H9 (cell line): ENCODE measurements around the gene GLT1D1. TPM values are rescaled to one million over a fixed set of nuclear protein-coding genes. Genes with fewer than 3 reads are reported as not detected.

ENCODE experiments used
- DNase-seq: peaks from one replicate; pipeline ENCODE4 v3.0.0-alpha.2; 2017
- H2AFZ ChIP-seq: one replicate; pipeline ENCODE4 v1.6.1; 2013; ENCODE audit warnings: mild to moderate bottlenecking, low read length, control low read depth, moderate library complexity
- H2AK5ac ChIP-seq: 2 replicates; pipeline ENCODE4 v1.6.1; 2013; ENCODE audit warnings: low read length, control low read depth, mixed read lengths; ENCODE audit not compliant: insufficient read length
- H2BK120ac ChIP-seq: one replicate; pipeline ENCODE4 v1.6.1; 2013; ENCODE audit warnings: low read depth, mild to moderate bottlenecking, low read length, control low read depth, inconsistent platforms; ENCODE audit not compliant: poor library complexity, severe bottlenecking
- H2BK12ac ChIP-seq: 2 replicates; pipeline ENCODE4 v1.6.1; 2013; ENCODE audit warnings: low read length, control low read depth, mixed read lengths, low read depth; ENCODE audit not compliant: insufficient read length
- H2BK15ac ChIP-seq: 2 replicates; pipeline ENCODE4 v1.6.1; 2013; ENCODE audit warnings: low read depth, low read length, control low read depth
- H2BK20ac ChIP-seq: one replicate; pipeline ENCODE4 v1.6.1; 2013; ENCODE audit warnings: low read depth, mild to moderate bottlenecking, low read length, control low read depth, inconsistent platforms; ENCODE audit not compliant: poor library complexity, severe bottlenecking
- H2BK5ac ChIP-seq: 2 replicates; pipeline ENCODE4 v1.6.1; 2013; ENCODE audit warnings: low read length, control low read depth, mixed read lengths; ENCODE audit not compliant: insufficient read length
- H3K14ac ChIP-seq: 2 replicates; pipeline ENCODE4 v1.6.1; 2013; ENCODE audit warnings: low read length, control low read depth; ENCODE audit not compliant: insufficient read depth
- H3K18ac ChIP-seq: 2 replicates; pipeline ENCODE4 v1.6.1; 2013; ENCODE audit warnings: low read depth, mild to moderate bottlenecking, mixed read lengths, low read length, control low read depth; ENCODE audit not compliant: insufficient read length
- H3K23ac ChIP-seq: 2 replicates; pipeline ENCODE4 v1.6.1; 2013; ENCODE audit warnings: low read length, control low read depth, mixed read lengths, low read depth; ENCODE audit not compliant: insufficient read length
- H3K23me2 ChIP-seq: 2 replicates; pipeline ENCODE4 v1.6.1; 2013; ENCODE audit warnings: low read depth, mild to moderate bottlenecking, mixed read lengths, low read length, control low read depth; ENCODE audit not compliant: insufficient read length, poor library complexity, severe bottlenecking
- H3K27ac ChIP-seq: 2 replicates; pipeline ENCODE4 v1.5.1; 2013; ENCODE audit warnings: low read length, control low read depth, mixed read lengths, low read depth; ENCODE audit not compliant: insufficient read length
- H3K27me3 ChIP-seq: 2 replicates; pipeline ENCODE4 v1.6.1; 2013; ENCODE audit warnings: low read length, control low read depth, inconsistent platforms; ENCODE audit not compliant: insufficient read depth
- H3K4ac ChIP-seq: 2 replicates; pipeline ENCODE4 v1.6.1; 2013; ENCODE audit warnings: low read depth, mild to moderate bottlenecking, control low read depth, inconsistent platforms, low read length, moderate library complexity
- H3K4me1 ChIP-seq: 2 replicates; pipeline ENCODE4 v1.6.1; 2013; ENCODE audit warnings: low read length, control low read depth, inconsistent platforms; ENCODE audit not compliant: insufficient read depth
- H3K4me2 ChIP-seq: 2 replicates; pipeline ENCODE4 v1.6.1; 2013; ENCODE audit warnings: low read length, control low read depth, mixed read lengths; ENCODE audit not compliant: insufficient read length, insufficient read depth
- H3K56ac ChIP-seq: 2 replicates; pipeline ENCODE4 v1.6.1; 2013; ENCODE audit warnings: low read depth, mild to moderate bottlenecking, mixed read lengths, low read length, control low read depth; ENCODE audit not compliant: insufficient read length
- H3K79me1 ChIP-seq: 2 replicates; pipeline ENCODE4 v1.6.1; 2013; ENCODE audit warnings: low read depth, mild to moderate bottlenecking, moderate library complexity, low read length, control low read depth, inconsistent platforms; ENCODE audit not compliant: insufficient read depth, poor library complexity, severe bottlenecking
- H3K79me2 ChIP-seq: 2 replicates; pipeline ENCODE4 v1.6.1; 2013; ENCODE audit warnings: low read length, control low read depth, inconsistent platforms; ENCODE audit not compliant: insufficient read depth
- H3K9ac ChIP-seq: 2 replicates; pipeline ENCODE4 v1.6.1; 2013; ENCODE audit warnings: low read length, control low read depth, mixed read lengths; ENCODE audit not compliant: insufficient read length; ENCODE audit errors: extremely low read depth
- H3K9me3 ChIP-seq: one replicate; pipeline ENCODE4 v1.6.1; 2013; ENCODE audit warnings: low read depth, low read length, inconsistent platforms; ENCODE audit not compliant: control insufficient read depth
- H3T11ph ChIP-seq: one replicate; pipeline ENCODE4 v1.6.1; 2013; ENCODE audit warnings: mild to moderate bottlenecking, low read length, control low read depth, inconsistent platforms
- H4K20me1 ChIP-seq: one replicate; pipeline ENCODE4 v1.6.1; 2013; ENCODE audit not compliant: control insufficient read depth, insufficient read length, insufficient read depth
- H4K5ac ChIP-seq: 2 replicates; pipeline ENCODE4 v1.6.1; 2013; ENCODE audit warnings: low read depth, mild to moderate bottlenecking, mixed read lengths, low read length, control low read depth; ENCODE audit not compliant: insufficient read length
- H4K8ac ChIP-seq: replicated peaks from 2 replicates; pipeline ENCODE4 v1.6.1; 2013; ENCODE audit warnings: low read length, control low read depth, mixed read lengths, low read depth; ENCODE audit not compliant: insufficient read length
- H4K91ac ChIP-seq: 2 replicates; pipeline ENCODE4 v1.6.1; 2013; ENCODE audit warnings: low read depth, mild to moderate bottlenecking, moderate library complexity, mixed read lengths, low read length, control low read depth; ENCODE audit not compliant: insufficient read length
- H3K27ac Mint-ChIP-seq, 3 experiments: 2 replicates in 2 of 3; 3 replicates in 1 of 3; pipeline ENCODE4 v1.8.0; 2020 to 2021; ENCODE audit warnings: mixed read lengths in 3 of 3, mild to moderate bottlenecking in 1 of 3, moderate library complexity in 1 of 3
- H3K27me3 Mint-ChIP-seq: 2 replicates; pipeline ENCODE4 v1.8.0; 2021; ENCODE audit warnings: low read depth, mild to moderate bottlenecking, moderate library complexity, mixed read lengths
- H3K36me3 Mint-ChIP-seq, 3 experiments: 2 replicates in 2 of 3; 3 replicates in 1 of 3; pipeline ENCODE4 v1.8.0; 2020 to 2021; ENCODE audit warnings: low read depth in 3 of 3, mixed read lengths in 3 of 3; ENCODE audit not compliant: insufficient read depth in 1 of 3
- H3K4me1 Mint-ChIP-seq, 2 experiments: 2 replicates each; pipeline ENCODE4 v1.8.0; 2020; ENCODE audit warnings: mixed read lengths in 2 of 2
- H3K4me3 Mint-ChIP-seq, 2 experiments: 2 replicates in 1 of 2; 3 replicates in 1 of 2; pipeline ENCODE4 v1.8.0; 2020 to 2021; ENCODE audit warnings: mild to moderate bottlenecking in 2 of 2, mixed read lengths in 2 of 2, moderate library complexity in 1 of 2
- H3K9me3 Mint-ChIP-seq, 2 experiments: 2 replicates in 1 of 2; 3 replicates in 1 of 2; pipeline ENCODE4 v1.8.0; 2020; ENCODE audit warnings: mild to moderate bottlenecking in 2 of 2, mixed read lengths in 2 of 2, moderate library complexity in 1 of 2
- CTCF ChIP-seq: fragments of 200-600 bp; sonication (generic); conservative IDR thresholded peaks from 3 replicates; pipeline ENCODE4 v1.8.0; 2021; ENCODE audit warnings: antibody characterized with exemption, mild to moderate bottlenecking
- WGBS: extraction: QIAGEN DNeasy Blood & Tissue Kit; methylation state at CpG from one replicate; pipeline ENCODE4 v1.1.7; 2013; ENCODE audit warnings: missing lambda C conversion rate, low lambda C conversion rate, mixed read lengths; ENCODE audit not compliant: insufficient read length; ENCODE audit errors: extremely low coverage; 5-methylcytosine and 5-hydroxymethylcytosine counted together
- total RNA-seq: library from RNA; stranded (reverse); gene quantifications from 2 replicates; pipeline ENCODE4 v1.2.1, GENCODE V29; 2021

Gene GLT1D1
- total RNA-seq, 1 experiment from 2014 or later, result 7.0 TPM

GRCh38 chr12:128829861-128830504, 23.3 kb upstream of the GLT1D1 start:
- WGBS, result no CpG with 5 or more reads among the region's 8 CpGs
- Histone ChIP-seq H2BK5ac (no peak overlapping the region), H2BK20ac (no peak overlapping the region), H3K23me2 (no peaks in the 10 kb centered on the region), H3T11ph (no peak overlapping the region), H3K79me2 (no peaks in the 10 kb centered on the region), H3K14ac (no peak overlapping the region), H3K9ac (no peak overlapping the region), H2BK12ac (no peak overlapping the region), H2BK120ac (no peak overlapping the region), H3K79me1 (no peaks in the 10 kb centered on the region), H3K27me3 (no peaks in the 10 kb centered on the region), H4K5ac (no peak overlapping the region), H2AFZ (no peak overlapping the region), H4K8ac (no peak overlapping the region), H3K4me2 (no peak overlapping the region), H3K18ac (no peak overlapping the region), H3K9me3 (no peaks in the 10 kb centered on the region), H3K4me1 (no peaks in the 10 kb centered on the region), H4K91ac (no peak overlapping the region), H3K4ac (no peak overlapping the region), H2AK5ac (no peak overlapping the region), H2BK15ac (no peak overlapping the region), H4K20me1 (no peaks in the 10 kb centered on the region), H3K27ac (no peak overlapping the region), H3K23ac (no peak overlapping the region), H3K56ac (no peak overlapping the region)
- H3K9me3 Mint-ChIP-seq, result no peaks in the 10 kb centered on the region
- no peaks in the 10 kb centered on the region; the same call in 1 of the 2 replicates for H3K27me3 Mint-ChIP-seq
- no peak overlapping the region for H3K27ac Mint-ChIP-seq
- no peak for TF ChIP-seq CTCF
- DNase-seq, result no peak
- no peak overlapping the region for H3K4me3 Mint-ChIP-seq
- peaks cover under 1 to 1% of the 10 kb centered on the region in 2 experiments for H3K4me1 Mint-ChIP-seq
- peaks cover 0 to 8% (median 5%) of the 10 kb centered on the region in 3 experiments; a peak in 4 of 7 replicates for H3K36me3 Mint-ChIP-seq
